Endothelial cell of umbilical vein (primary cell): ENCODE data around the gene MYO1E. TPM values are rescaled to one million over a fixed set of nuclear protein-coding genes. Genes with fewer than 3 reads are reported as not detected.

Experiments used
- BruUV-seq: library from RNA; stranded (reverse); fragments of 400-500 nt; replicated peaks from 2 replicates; lab custom pipeline; 2021; lab: Mats Ljungman, UMichigan
- CTCF ChIA-PET: fragments of 300-600, 350-600 bp; sonication (Branson Sonifier 250); formaldehyde crosslinking; loops from one replicate; lab custom pipeline; 2021; ENCODE audit warnings: antibody characterized with exemption, inconsistent platforms; lab: Charles Lee
- POLR2A ChIA-PET: fragments of 300-600, 350-600 bp; sonication (Branson Sonifier 250); formaldehyde crosslinking; loops from one replicate; lab custom pipeline; 2021; ENCODE audit warnings: antibody characterized with exemption, inconsistent platforms; lab: Charles Lee
- DNase-seq: peaks from one replicate; pipeline ENCODE4 v3.0.0-alpha.2; 2011; ENCODE audit warnings: low read depth, low spot score
- FAIRE-seq: peaks from 2 replicates; lab custom pipeline; 2011; peaks lifted over from hg19 to GRCh38; lab: Jason Lieb, UNC
- H2AFZ ChIP-seq: 2 replicates; pipeline ENCODE4 v1.6.0; 2012; ENCODE audit warnings: low read depth, low read length, control low read depth, inconsistent platforms
- H3K27ac ChIP-seq: 2 replicates; pipeline ENCODE4 v1.5.1; 2011; ENCODE audit warnings: low read depth, mild to moderate bottlenecking, control low read depth, low read length, moderate library complexity; ENCODE audit not compliant: insufficient read depth
- H3K27me3 ChIP-seq, 2 experiments: 2 replicates each; pipeline versions ENCODE4 v1.6.0 to v1.6.1; 2011; ENCODE audit warnings: low read length in 2 of 2, mixed read lengths in 1 of 2; ENCODE audit not compliant: control insufficient read depth in 2 of 2, insufficient read depth in 2 of 2
- H3K36me3 ChIP-seq, 2 experiments: 2 replicates in 1 of 2; 3 replicates in 1 of 2; pipeline ENCODE4 v1.5.1; 2011; ENCODE audit warnings: low read length in 2 of 2, mild to moderate bottlenecking in 1 of 2, moderate library complexity in 1 of 2; ENCODE audit not compliant: control insufficient read depth in 2 of 2, insufficient read depth in 2 of 2; ENCODE audit errors: extremely low read depth in 1 of 2
- H3K4me1 ChIP-seq: 3 replicates; pipeline ENCODE4 v1.5.1; 2011; ENCODE audit warnings: mild to moderate bottlenecking, low read length; ENCODE audit not compliant: control insufficient read depth, insufficient read depth; ENCODE audit errors: extremely low read depth
- H3K4me2 ChIP-seq: 2 replicates; pipeline ENCODE4 v1.6.1; 2011; ENCODE audit warnings: low read length, control low read depth, mixed read lengths; ENCODE audit not compliant: insufficient read depth
- H3K4me3 ChIP-seq, 3 experiments: fragments of 200-600 bp in 1 of 3; sonication (generic), shearing (Covaris generic) in 1 of 3; replicated peaks in 1 of 3; 2 replicates each; pipeline ENCODE4 v1.5.1; 2011 to 2016; ENCODE audit warnings: control low read depth in 3 of 3, low read length in 3 of 3, mild to moderate bottlenecking in 2 of 3, inconsistent platforms in 1 of 3, low read depth in 1 of 3, moderate library complexity in 1 of 3; ENCODE audit not compliant: insufficient read depth in 1 of 3
- H3K79me2 ChIP-seq: 2 replicates; pipeline ENCODE4 v1.6.0; 2012; ENCODE audit warnings: low read length, inconsistent platforms; ENCODE audit not compliant: control insufficient read depth, insufficient read depth
- H3K9ac ChIP-seq: replicated peaks from 2 replicates; pipeline ENCODE3; 2011; ENCODE audit warnings: low read length, control low read depth; ENCODE audit not compliant: insufficient read depth; ENCODE audit errors: extremely low read depth
- H3K9me1 ChIP-seq: replicated peaks from 3 replicates; pipeline ENCODE4 v1.6.0; 2011; ENCODE audit warnings: mild to moderate bottlenecking, low read length; ENCODE audit not compliant: control insufficient read depth, insufficient read depth; ENCODE audit errors: extremely low read depth
- H3K9me3 ChIP-seq: replicated peaks from 2 replicates; pipeline ENCODE4 v1.5.1; 2012; ENCODE audit warnings: low read length, inconsistent platforms; ENCODE audit not compliant: control insufficient read depth, insufficient read depth
- H4K20me1 ChIP-seq: replicated peaks from 2 replicates; pipeline ENCODE3; 2011; ENCODE audit warnings: mild to moderate bottlenecking, low read length; ENCODE audit not compliant: control insufficient read depth, insufficient read depth; ENCODE audit errors: extremely low read depth
- CTCF ChIP-seq, 2 donors: IDR thresholded peaks; 1 replicate in 1 of 2; 2 replicates in 1 of 2; pipeline ENCODE4 v1.5.1; 2011; ENCODE audit warnings: low read length in 2 of 2, mild to moderate bottlenecking in 2 of 2, moderate library complexity in 2 of 2, control low read depth in 1 of 2, inconsistent platforms in 1 of 2, low read depth in 1 of 2; ENCODE audit not compliant: insufficient read depth in 1 of 2; ENCODE audit errors: extremely low read depth in 1 of 2
- EZH2 ChIP-seq: IDR thresholded peaks from 2 replicates; pipeline ENCODE4 v1.6.1; 2012; ENCODE audit warnings: borderline replicate concordance, low read depth, mild to moderate bottlenecking, moderate library complexity, low read length, inconsistent platforms; ENCODE audit not compliant: severe bottlenecking
- GATA2 ChIP-seq: IDR thresholded peaks from 2 replicates; pipeline ENCODE4 v1.7.0; 2011; ENCODE audit warnings: low read depth, mild to moderate bottlenecking, moderate library complexity, mixed read lengths, low read length; ENCODE audit not compliant: insufficient read length, insufficient read depth
- JUN ChIP-seq: IDR thresholded peaks from 2 replicates; pipeline ENCODE4 v1.6.1; 2011; ENCODE audit warnings: borderline replicate concordance, low read depth; ENCODE audit not compliant: insufficient read length, insufficient read depth
- POLR2AphosphoS5 ChIP-seq: IDR thresholded peaks from 2 replicates; pipeline ENCODE4 v1.6.1; 2012; ENCODE audit warnings: low read depth, mild to moderate bottlenecking, control low read depth, low read length, moderate library complexity; ENCODE audit not compliant: insufficient read depth
- dilution Hi-C: fragments of 300-500 bp; cut with MboI; formaldehyde crosslinking; loops from one replicate; pipeline ENCODE4 v1.15.0; 2019; ENCODE audit warnings: low sequenced_read_pairs; ENCODE audit not compliant: extremely low pct_ligation_motif_present
- intact Hi-C: fragments of 100-400 bp; cut with micrococcal nuclease; formaldehyde crosslinking; loops from one replicate; pipeline ENCODE4 v1.10.0; 2022
- polyA plus RNA-seq, 4 experiments: library from polyadenylated mRNA; depleted of rRNA in 3 of 4; stranded (reverse) in 3 of 4; unstranded in 1 of 4; fragments of >200 nt; gene quantifications; 2 replicates each; pipeline versions ENCODE4 v1.2.1 to v1.2.3, GENCODE V29; 2011 to 2012; ENCODE audit warnings: missing spikeins in 1 of 4
- total RNA-seq: library from RNA; stranded (reverse); gene quantifications from 2 replicates; pipeline ENCODE4 v1.2.3, GENCODE V29; 2021

Gene MYO1E
- total and polyA plus RNA-seq, 2 donors (not counting 3 experiments of a cell fraction or from before 2014, with no cell fraction given), result 31.6 to 218 TPM

- H2AFZ ChIP-seq, result no peak overlapping the region
- H4K20me1 ChIP-seq, result no peaks in the 10 kb centered on the region
- no peak overlapping the region for H3K4me3 ChIP-seq
- H3K4me2 ChIP-seq, result no peak overlapping the region
- H3K9me3 ChIP-seq, result no peaks in the 10 kb centered on the region
- FAIRE-seq, result peak; percentile 95
- no peaks in the 10 kb centered on the region for H3K27me3 ChIP-seq
- dilution Hi-C loops (no loop called here), intact Hi-C loops (loop anchor here (1.0 to 5.0 kb wide), 3 partner anchors 50 to 246 kb away; partner anchors contain the start of gene MYO1E)
- POLR2A ChIA-PET, result interaction anchor here (1.2 to 2.4 kb wide), 2 partner anchors 19 to 125 kb away, joined by 6 to 10 read pairs; partner anchors contain the start of gene MYO1E
- H3K36me3 ChIP-seq, result peaks cover 6 to 8% of the 10 kb centered on the region in 2 experiments
- peak; percentile 84 for DNase-seq
- no TSS peak for BruUV-seq
- H3K27ac ChIP-seq, result no peak overlapping the region
- peaks cover 3% of the 10 kb centered on the region for H3K4me1 ChIP-seq
- H3K79me2 ChIP-seq, result peaks cover 12% of the 10 kb centered on the region
- no peaks in the 10 kb centered on the region for H3K9me1 ChIP-seq
- TF ChIP-seq GATA2, result no peak
- TF ChIP-seq CTCF (IDR thresholded peaks at IDR 0.05; ENCODE audit: extremely low read depth in 1 of 2, insufficient read depth in 1 of 2, low read depth in 1 of 2, low read length in 2 of 2), result peak; percentile 64 to 68
- no peak for TF ChIP-seq POLR2AphosphoS5
- CTCF ChIA-PET, result interaction anchor here (0.5 to 3.8 kb wide), 47 partner anchors 9 to 1017 kb away, joined by 3 to 34 read pairs (median 4); partner anchors contain the start of gene MYO1E
- no peak overlapping the region for H3K9ac ChIP-seq
Measured at GRCh38 chr15:59247364-59247763, 125.3 kb downstream of the MYO1E start.

- no peak for FAIRE-seq
- Histone ChIP-seq H3K9me1 (no peaks in the 10 kb centered on the region), H3K79me2 (peaks cover 12% of the 10 kb centered on the region), H3K27me3 (no peaks in the 10 kb centered on the region), H3K9ac (no peak overlapping the region), H3K4me1 (peaks cover 3% of the 10 kb centered on the region), H3K4me3 (no peak overlapping the region), H3K27ac (no peak overlapping the region), H3K4me2 (no peak overlapping the region), H4K20me1 (no peaks in the 10 kb centered on the region), H2AFZ (no peak overlapping the region), H3K9me3 (no peaks in the 10 kb centered on the region), H3K36me3 (peaks cover 3 to 8% of the 10 kb centered on the region in 2 experiments)
- no TSS peak for BruUV-seq
- TF ChIP-seq JUN, result no peak
- TF ChIP-seq POLR2AphosphoS5, result no peak
- no peak for TF ChIP-seq EZH2
- TF ChIP-seq CTCF (IDR thresholded peaks at IDR 0.05; ENCODE audit: extremely low read depth in 1 of 2, insufficient read depth in 1 of 2, low read depth in 1 of 2, low read length in 2 of 2), result no peak
- dilution Hi-C loops, result no loop called here
- intact Hi-C loops, result loop anchor here (5.0 kb wide), 1 partner anchor 52 kb away; no protein-coding TSS in a partner anchor
- ChIA-PET CTCF (interaction anchor here (0.9 to 3.8 kb wide), 3 partner anchors 13 to 289 kb away, joined by 3 to 34 read pairs (median 16); no protein-coding TSS in a partner anchor), POLR2A (no interaction called here)
- no peak for DNase-seq
Measured at GRCh38 chr15:59245559-59245958, 127.1 kb downstream of the MYO1E start.
